Uterus (tissue), 4 donors: ENCODE data around the gene CA10. TPM values are rescaled to one million over a fixed set of nuclear protein-coding genes. Genes with fewer than 3 reads are reported as not detected.

Experiments used
- DNase-seq, 2 donors: peaks; one replicate each; pipeline ENCODE4 v3.0.0-alpha.2; 2019 to 2020
- H3K27ac ChIP-seq, 2 donors: fragments of 200-600 bp; sonication (generic); 1 replicate in 1 of 2; 2 replicates in 1 of 2; pipeline ENCODE4 v1.5.1; 2016 to 2018
- H3K27me3 ChIP-seq, 2 donors: fragments of 200-600 bp; sonication (generic); one replicate each; pipeline ENCODE4 v1.5.1; 2018 to 2019; ENCODE audit warnings: control low read depth in 1 of 2
- H3K36me3 ChIP-seq, 2 donors: fragments of 200-600 bp; sonication (generic); one replicate each; pipeline ENCODE4 v1.5.1; 2019; ENCODE audit warnings: control low read depth in 1 of 2
- H3K4me1 ChIP-seq, 2 donors: fragments of 200-600 bp; sonication (generic); one replicate each; pipeline ENCODE4 v1.5.1; 2018 to 2019; ENCODE audit warnings: control low read depth in 1 of 2
- H3K4me3 ChIP-seq, 2 donors: fragments of 200-600 bp; sonication (generic); 1 replicate in 1 of 2; 2 replicates in 1 of 2; pipeline ENCODE4 v1.5.1; 2018 to 2019; ENCODE audit warnings: mild to moderate bottlenecking in 1 of 2
- H3K9me3 ChIP-seq, 2 donors: fragments of 200-600 bp; sonication (generic); one replicate each; pipeline ENCODE4 v1.5.1; 2019; ENCODE audit warnings: control low read depth in 1 of 2
- CTCF ChIP-seq, 4 experiments: fragments of 200-600 bp in 2 of 4; fragments of 450-650 bp in 2 of 4; sonication (generic) in 2 of 4; IDR thresholded peaks; one replicate each; pipeline ENCODE4 v1.5.1; 2016 to 2019; ENCODE audit warnings: antibody characterized with exemption in 4 of 4, mild to moderate bottlenecking in 2 of 4, moderate library complexity in 1 of 4
- POLR2A ChIP-seq, 2 donors: fragments of 450-650 bp; IDR thresholded peaks; one replicate each; pipeline ENCODE4 v1.6.1; 2016; ENCODE audit warnings: antibody characterized with exemption in 2 of 2, mild to moderate bottlenecking in 1 of 2, moderate library complexity in 1 of 2
- intact Hi-C: fragments of 100-400 bp; cut with DNase I; formaldehyde crosslinking; loops from one replicate; pipeline ENCODE4 v1.15.1; 2023; ENCODE audit warnings: low total_unique reads
- total RNA-seq, 4 donors: library from RNA; depleted of rRNA in 3 of 4; stranded (reverse); fragments of >200 nt in 3 of 4; gene quantifications; one replicate each; pipeline versions ENCODE4 v1.1.0 to v1.2.4, GENCODE V29; 2014 to 2023
- donor health status: DM: yes; HTN: yes; CAD: no.

Gene CA10
- total RNA-seq, 4 donors from 2014 or later: 5.3 TPM; not detected in 3

- Histone ChIP-seq H3K27me3 (no peaks in the 10 kb centered on the region), H3K27ac (no peak overlapping the region), H3K4me3 (no peak overlapping the region), H3K9me3 (no peaks in the 10 kb centered on the region), H3K36me3 (no peaks in the 10 kb centered on the region), H3K4me1 (no peaks in the 10 kb centered on the region)
- TF ChIP-seq POLR2A (IDR thresholded peaks at IDR 0.05) (no peak), CTCF (IDR thresholded peaks at IDR 0.05) (no peak)
- DNase-seq: no peak
- intact Hi-C loops: no loop called here
Measured at GRCh38 chr17:51612692-51613091, 545.8 kb downstream of the CA10 start.

GRCh38 chr17:51611585-51611984 is 546.9 kb downstream of the CA10 start:
- no peaks in the 10 kb centered on the region for H3K4me1 ChIP-seq
- no peaks in the 10 kb centered on the region for H3K27me3 ChIP-seq
- peak in 1 of 2 donors; percentile 9 for DNase-seq
- H3K9me3 ChIP-seq: no peaks in the 10 kb centered on the region
- intact Hi-C loops: no loop called here
- no peaks in the 10 kb centered on the region for H3K36me3 ChIP-seq
- no peak overlapping the region for H3K4me3 ChIP-seq
- H3K27ac ChIP-seq: no peak overlapping the region
- TF ChIP-seq POLR2A (IDR thresholded peaks at IDR 0.05) (no peak), CTCF (IDR thresholded peaks at IDR 0.05) (no peak)

- H3K27ac ChIP-seq: no peak overlapping the region
- H3K9me3 ChIP-seq: no peaks in the 10 kb centered on the region
- no peaks in the 10 kb centered on the region for H3K4me1 ChIP-seq
- intact Hi-C loops: no loop called here
- DNase-seq: no peak
- no peak overlapping the region for H3K4me3 ChIP-seq
- H3K36me3 ChIP-seq: no peaks in the 10 kb centered on the region
- TF ChIP-seq CTCF (IDR thresholded peaks at IDR 0.05): no peak
- no peak for TF ChIP-seq POLR2A (IDR thresholded peaks at IDR 0.05)
- no peaks in the 10 kb centered on the region for H3K27me3 ChIP-seq
Measured at GRCh38 chr17:51610834-51611233, 547.7 kb downstream of the CA10 start.

GRCh38 chr17:51610155-51610554 is 548.4 kb downstream of the CA10 start:
- no peak overlapping the region for H3K27ac ChIP-seq
- TF ChIP-seq CTCF (IDR thresholded peaks at IDR 0.05) (no peak), POLR2A (IDR thresholded peaks at IDR 0.05) (no peak)
- no peaks in the 10 kb centered on the region for H3K4me1 ChIP-seq
- intact Hi-C loops: no loop called here
- DNase-seq: no peak
- H3K27me3 ChIP-seq: no peaks in the 10 kb centered on the region
- H3K4me3 ChIP-seq: no peak overlapping the region
- H3K36me3 ChIP-seq: no peaks in the 10 kb centered on the region
- no peaks in the 10 kb centered on the region for H3K9me3 ChIP-seq

GRCh38 chr17:51608251-51608933 is 550.1 kb downstream of the CA10 start:
- H3K36me3 ChIP-seq: no peaks in the 10 kb centered on the region

More at GRCh38 chr17:51608251-51608933, 550.1 kb downstream of the CA10 start:
- TF ChIP-seq CTCF (IDR thresholded peaks at IDR 0.05): no peak
- no peak for TF ChIP-seq POLR2A (IDR thresholded peaks at IDR 0.05)
- Histone ChIP-seq H3K4me1 (no peaks in the 10 kb centered on the region), H3K27me3 (no peaks in the 10 kb centered on the region), H3K4me3 (no peak overlapping the region), H3K27ac (no peak overlapping the region), H3K9me3 (no peaks in the 10 kb centered on the region)
- DNase-seq: no peak
- intact Hi-C loops: no loop called here
